Ectodermal cell (in vitro differentiated cells): ENCODE results near the gene MED12.

Source experiments
- H3K27ac ChIP-seq: 2 replicates; pipeline ENCODE4 v1.7.0; 2013; ENCODE audit warnings: mild to moderate bottlenecking, low read depth, low read length; ENCODE audit not compliant: insufficient read depth, poor library complexity, severe bottlenecking
- H3K27me3 ChIP-seq: 2 replicates; pipeline ENCODE4 v1.7.0; 2013; ENCODE audit warnings: mild to moderate bottlenecking, low read length; ENCODE audit not compliant: insufficient read depth, control insufficient read depth, poor library complexity, severe bottlenecking
- H3K36me3 ChIP-seq: one replicate; pipeline ENCODE4 v1.7.0; 2013; ENCODE audit warnings: low read length; ENCODE audit not compliant: control insufficient read depth, insufficient read depth
- H3K4me1 ChIP-seq: one replicate; pipeline ENCODE4 v1.7.0; 2013; ENCODE audit warnings: low read length; ENCODE audit not compliant: control insufficient read depth, insufficient read depth
- H3K4me3 ChIP-seq: 2 replicates; pipeline ENCODE4 v1.7.0; 2013; ENCODE audit warnings: low read depth, low read length, control low read depth; ENCODE audit not compliant: insufficient read depth
- H3K9me3 ChIP-seq: 2 replicates; pipeline ENCODE4 v1.7.0; 2013; ENCODE audit warnings: mild to moderate bottlenecking, low read length, moderate library complexity; ENCODE audit not compliant: control insufficient read depth
- WGBS, 2 experiments: methylation state at CpG; one replicate each; pipeline ENCODE4 v1.1.7; 2013; ENCODE audit warnings: missing lambda C conversion rate in 2 of 2; 5-methylcytosine and 5-hydroxymethylcytosine counted together

The MED12 gene

GRCh38 chrX:71183341-71183740 lies 64.9 kb downstream of the MED12 start:
- Histone ChIP-seq H3K27ac (peak overlapping the region; percentile 93), H3K9me3 (no peaks in the 10 kb centered on the region), H3K27me3 (no peaks in the 10 kb centered on the region), H3K4me1 (peaks cover 13% of the 10 kb centered on the region), H3K4me3 (no peak overlapping the region), H3K36me3 (no peaks in the 10 kb centered on the region)
- 46 to 48% methylated on average over 6 of the region's 6 CpGs for WGBS, 2 experiments

DNA sequence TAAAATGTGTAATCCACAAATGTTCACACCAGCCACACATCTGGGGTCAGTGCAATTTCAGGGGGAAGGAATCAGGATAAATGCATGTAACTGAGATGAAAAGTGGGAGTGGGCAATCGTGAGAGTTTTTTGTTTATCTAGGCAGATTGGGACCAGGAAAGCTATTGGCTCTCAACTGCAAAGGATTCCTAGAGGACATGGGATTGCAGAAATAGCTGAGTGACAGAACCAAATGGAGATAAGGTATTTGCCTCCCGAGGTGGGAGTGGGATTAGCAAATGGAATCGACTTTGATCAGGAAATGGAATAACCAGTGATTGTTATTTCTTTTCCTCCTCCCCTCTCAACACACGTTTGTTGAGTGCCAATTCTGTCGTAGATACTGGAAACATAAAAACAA lies 65.7 kb downstream of the MED12 start:
- WGBS, 2 experiments, result 72 to 78% methylated on average over 1 to 4 of the region's 5 CpGs
- Histone ChIP-seq H3K9me3 (no peaks in the 10 kb centered on the region), H3K36me3 (no peaks in the 10 kb centered on the region), H3K27ac (peak overlapping the region; percentile 93), H3K27me3 (no peaks in the 10 kb centered on the region), H3K4me3 (no peak overlapping the region), H3K4me1 (peaks cover 13% of the 10 kb centered on the region)

- Histone ChIP-seq H3K27me3 (no peaks in the 10 kb centered on the region), H3K36me3 (no peaks in the 10 kb centered on the region), H3K4me1 (peaks cover 13% of the 10 kb centered on the region), H3K4me3 (no peak overlapping the region), H3K27ac (no peak overlapping the region), H3K9me3 (no peaks in the 10 kb centered on the region)
- 94 to 97% methylated on average over 4 of the region's 4 CpGs for whole genome bisulfite sequencing, 2 experiments
Observed at GRCh38 chrX:71184803-71185495, 66.6 kb downstream of the MED12 start.

DNA sequence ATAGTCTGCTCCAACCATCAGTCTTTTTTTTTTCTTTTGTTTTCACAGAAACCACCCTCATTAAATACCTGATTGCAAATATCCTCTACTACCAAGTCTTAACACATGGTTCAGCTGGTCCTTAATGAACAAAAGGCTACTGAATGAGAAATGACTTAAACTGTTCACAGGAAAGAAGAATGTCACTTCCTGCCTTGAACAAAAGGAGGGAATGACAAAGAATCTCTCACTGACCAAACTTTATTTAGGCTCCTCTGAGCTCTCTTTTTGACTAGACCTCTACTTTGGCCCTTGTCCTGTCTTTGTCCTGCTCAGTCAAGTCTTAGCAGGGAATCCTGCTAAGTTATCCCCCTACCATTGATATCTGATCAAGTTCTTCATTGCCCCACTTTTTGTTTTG lies 72.9 kb downstream of the MED12 start:
- no peaks in the 10 kb centered on the region for H3K4me1 ChIP-seq
- H3K36me3 ChIP-seq, result no peaks in the 10 kb centered on the region
- H3K9me3 ChIP-seq, result no peaks in the 10 kb centered on the region
- H3K27me3 ChIP-seq, result no peaks in the 10 kb centered on the region
- H3K27ac ChIP-seq, result no peak overlapping the region
- H3K4me3 ChIP-seq, result no peak overlapping the region
